Karpas-422 (cell line): Measurements from ENCODE around the gene CA10. TPM values are rescaled to one million over a fixed set of nuclear protein-coding genes. Genes with fewer than 3 reads are reported as not detected.
A peak's percentile ranks its signal among the peaks of the same experiment; 100 is the strongest.

ENCODE experiments used
- DNase-seq: peaks from one replicate; pipeline ENCODE4 v3.0.0-alpha.2; 2015
- H2AFZ ChIP-seq: fragments of 200-600 bp; sonication (generic); 2 replicates; pipeline ENCODE4 v1.6.1; 2014; ENCODE audit warnings: antibody characterized with exemption, low read length, mixed read lengths
- H3K27ac ChIP-seq: fragments of 200-600 bp; sonication (generic); 2 replicates; pipeline ENCODE4 v1.5.1; 2014; ENCODE audit warnings: mild to moderate bottlenecking, low read length, moderate library complexity
- H3K27me3 ChIP-seq: fragments of 200-600 bp; sonication (generic); 2 replicates; pipeline ENCODE4 v1.6.1; 2014; ENCODE audit warnings: low read length, mixed read lengths
- H3K36me3 ChIP-seq: fragments of 200-600 bp; sonication (generic); 2 replicates; pipeline ENCODE4 v1.6.1; 2014; ENCODE audit warnings: low read length, mixed read lengths; ENCODE audit not compliant: insufficient read depth
- H3K4me1 ChIP-seq: fragments of 200-600 bp; sonication (generic); 2 replicates; pipeline ENCODE4 v1.6.1; 2014; ENCODE audit warnings: mild to moderate bottlenecking, low read length, mixed read lengths
- H3K4me2 ChIP-seq: fragments of 200-600 bp; sonication (generic); 2 replicates; pipeline ENCODE4 v1.6.1; 2014; ENCODE audit warnings: low read length, low read depth, mild to moderate bottlenecking; ENCODE audit not compliant: poor library complexity, severe bottlenecking
- H3K4me3 ChIP-seq: fragments of 200-600 bp; sonication (generic); 2 replicates; pipeline ENCODE4 v1.5.1; 2014; ENCODE audit warnings: mild to moderate bottlenecking, antibody characterized with exemption, low read length, mixed read lengths
- H3K79me2 ChIP-seq: fragments of 200-600 bp; sonication (generic); 2 replicates; pipeline ENCODE4 v1.6.1; 2014; ENCODE audit warnings: mild to moderate bottlenecking, low read length, mixed read lengths
- H3K9ac ChIP-seq: fragments of 200-600 bp; sonication (generic); 2 replicates; pipeline ENCODE4 v1.6.0; 2014; ENCODE audit warnings: low read length
- H3K9me2 ChIP-seq: fragments of 200-600 bp; sonication (generic), shearing (Covaris generic); replicated peaks from 2 replicates; pipeline ENCODE4 v1.6.0; 2014; ENCODE audit warnings: mild to moderate bottlenecking, low read length, moderate library complexity; ENCODE audit not compliant: insufficient read depth
- H3K9me3 ChIP-seq: fragments of 300-700, 200-600 bp; sonication (generic); 2 replicates; pipeline ENCODE4 v1.6.1; 2014; ENCODE audit warnings: low read length, mixed read lengths
- H4K20me1 ChIP-seq: fragments of 200-600 bp; sonication (generic); 2 replicates; pipeline ENCODE4 v1.6.1; 2014; ENCODE audit warnings: mild to moderate bottlenecking, antibody characterized with exemption, low read length, low read depth; ENCODE audit not compliant: insufficient read depth
- total RNA-seq: library from RNA; depleted of rRNA; stranded (reverse); fragments of >200 nt; shearing (Covaris generic); gene quantifications from 2 replicates; pipeline ENCODE4 v1.2.3, GENCODE V29; 2014; ENCODE audit warnings: low replicate concordance

Gene CA10
- total RNA-seq, 1 experiment from 2014 or later: not detected

- no peaks in the 10 kb centered on the region for H3K79me2 ChIP-seq
- H3K4me3 ChIP-seq: no peak overlapping the region
- no peak overlapping the region for H2AFZ ChIP-seq
- H3K4me1 ChIP-seq: no peaks in the 10 kb centered on the region
- no peak overlapping the region for H3K4me2 ChIP-seq
- H3K27ac ChIP-seq: no peak overlapping the region
- no peaks in the 10 kb centered on the region for H3K9me2 ChIP-seq
- H3K9ac ChIP-seq: no peak overlapping the region
- no peaks in the 10 kb centered on the region for H4K20me1 ChIP-seq
- no peak for DNase-seq
- no peaks in the 10 kb centered on the region for H3K27me3 ChIP-seq
- H3K36me3 ChIP-seq: no peaks in the 10 kb centered on the region
- no peaks in the 10 kb centered on the region for H3K9me3 ChIP-seq
Measured at GRCh38 chr17:51642029-51642428, 516.5 kb downstream of the CA10 start.

- Histone ChIP-seq H2AFZ (no peak overlapping the region), H3K4me3 (no peak overlapping the region), H3K9me3 (no peaks in the 10 kb centered on the region), H3K79me2 (no peaks in the 10 kb centered on the region), H3K27ac (no peak overlapping the region), H3K9me2 (no peaks in the 10 kb centered on the region), H3K4me1 (no peaks in the 10 kb centered on the region), H3K36me3 (no peaks in the 10 kb centered on the region), H3K4me2 (no peak overlapping the region), H4K20me1 (no peaks in the 10 kb centered on the region), H3K9ac (no peak overlapping the region), H3K27me3 (no peaks in the 10 kb centered on the region)
- peak; percentile 65 for DNase-seq
Measured at GRCh38 chr17:51640108-51640622, 518.3 kb downstream of the CA10 start.

GRCh38 chr17:51638971-51639370 lies 519.5 kb downstream of the CA10 start:
- H2AFZ ChIP-seq: no peak overlapping the region
- H3K9me3 ChIP-seq: no peaks in the 10 kb centered on the region
- H3K9me2 ChIP-seq: no peaks in the 10 kb centered on the region
- no peak for DNase-seq
- no peaks in the 10 kb centered on the region for H3K4me1 ChIP-seq
- no peak overlapping the region for H3K4me2 ChIP-seq
- H3K9ac ChIP-seq: no peak overlapping the region
- H3K27ac ChIP-seq: no peak overlapping the region
- no peaks in the 10 kb centered on the region for H4K20me1 ChIP-seq
- no peaks in the 10 kb centered on the region for H3K36me3 ChIP-seq
- H3K27me3 ChIP-seq: no peaks in the 10 kb centered on the region
- H3K79me2 ChIP-seq: no peaks in the 10 kb centered on the region
- H3K4me3 ChIP-seq: no peak overlapping the region

- Histone ChIP-seq H4K20me1 (no peaks in the 10 kb centered on the region), H3K9ac (no peak overlapping the region), H3K79me2 (no peaks in the 10 kb centered on the region), H2AFZ (no peak overlapping the region), H3K36me3 (no peaks in the 10 kb centered on the region), H3K9me3 (no peaks in the 10 kb centered on the region), H3K27me3 (0 out of 2 replicates have a peak, but pooled peaks cover 4% of the 10 kb centered on the region), H3K4me1 (no peaks in the 10 kb centered on the region), H3K9me2 (no peaks in the 10 kb centered on the region), H3K27ac (no peak overlapping the region), H3K4me3 (no peak overlapping the region), H3K4me2 (no peak overlapping the region)
- no peak for DNase-seq
Measured at GRCh38 chr17:51636291-51636690, 522.2 kb downstream of the CA10 start.

- Histone ChIP-seq H3K9ac (no peak overlapping the region), H3K9me2 (no peaks in the 10 kb centered on the region), H3K4me1 (no peaks in the 10 kb centered on the region), H3K27me3 (0 out of 2 replicates have a peak, but pooled peaks cover 4% of the 10 kb centered on the region), H2AFZ (no peak overlapping the region), H3K9me3 (no peaks in the 10 kb centered on the region), H4K20me1 (no peaks in the 10 kb centered on the region), H3K4me2 (no peak overlapping the region), H3K36me3 (no peaks in the 10 kb centered on the region), H3K27ac (no peak overlapping the region), H3K4me3 (no peak overlapping the region), H3K79me2 (no peaks in the 10 kb centered on the region)
- DNase-seq: no peak
Measured at GRCh38 chr17:51630101-51630671, 528.3 kb downstream of the CA10 start.

- no peaks in the 10 kb centered on the region for H4K20me1 ChIP-seq
- no peaks in the 10 kb centered on the region for H3K9me3 ChIP-seq
- H3K9me2 ChIP-seq: no peaks in the 10 kb centered on the region
- H3K27me3 ChIP-seq: 0 out of 2 replicates have a peak, but pooled peaks cover 4% of the 10 kb centered on the region
- no peak overlapping the region for H3K4me2 ChIP-seq
- no peak overlapping the region for H3K4me3 ChIP-seq
- no peak overlapping the region for H2AFZ ChIP-seq
- no peaks in the 10 kb centered on the region for H3K4me1 ChIP-seq
- H3K79me2 ChIP-seq: no peaks in the 10 kb centered on the region
- H3K9ac ChIP-seq: no peak overlapping the region
- no peak overlapping the region for H3K27ac ChIP-seq
- DNase-seq: no peak
- H3K36me3 ChIP-seq: no peaks in the 10 kb centered on the region
Measured at GRCh38 chr17:51629232-51629631, 529.3 kb downstream of the CA10 start.

GRCh38 chr17:51627779-51628178 lies 530.7 kb downstream of the CA10 start:
- DNase-seq: no peak
- Histone ChIP-seq H3K9ac (no peak overlapping the region), H3K9me2 (no peaks in the 10 kb centered on the region)

GRCh38 chr17:51618476-51618875 lies 540.0 kb downstream of the CA10 start:
- Histone ChIP-seq H3K9ac (no peak overlapping the region), H4K20me1 (no peaks in the 10 kb centered on the region), H3K27me3 (no peaks in the 10 kb centered on the region), H3K4me3 (no peak overlapping the region), H3K36me3 (no peaks in the 10 kb centered on the region), H3K79me2 (no peaks in the 10 kb centered on the region), H2AFZ (no peak overlapping the region), H3K9me2 (no peaks in the 10 kb centered on the region), H3K4me1 (no peaks in the 10 kb centered on the region), H3K9me3 (no peaks in the 10 kb centered on the region), H3K27ac (no peak overlapping the region), H3K4me2 (no peak overlapping the region)
- DNase-seq: no peak

More at GRCh38 chr17:51627779-51628178, 530.7 kb downstream of the CA10 start:
- Histone ChIP-seq H3K4me1 (no peaks in the 10 kb centered on the region), H3K36me3 (no peaks in the 10 kb centered on the region), H3K27me3 (0 out of 2 replicates have a peak, but pooled peaks cover 4% of the 10 kb centered on the region), H3K4me2 (no peak overlapping the region), H3K79me2 (no peaks in the 10 kb centered on the region), H3K9me3 (no peaks in the 10 kb centered on the region), H4K20me1 (no peaks in the 10 kb centered on the region), H3K27ac (no peak overlapping the region), H2AFZ (no peak overlapping the region), H3K4me3 (no peak overlapping the region)
